Measurements from ENCODE around the gene VDR. TPM values are rescaled to one million over a fixed set of nuclear protein-coding genes. Genes with fewer than 3 reads are reported as not detected.

Gene VDR
- total RNA-seq, 3 donors from 2014 or later (not counting 1 experiment from before 2014, with no cell fraction given): 1.1 to 2.5 (median 1.6) TPM

- Mint-ChIP-seq H3K36me3 (no peaks in the 10 kb centered on the region), H3K9me3 (no peaks in the 10 kb centered on the region), H3K4me1 (peaks cover 66 to 78% of the 10 kb centered on the region in 2 donors), H3K27ac (peak overlapping the region; percentile 91 to 92), H3K4me3 (peak overlapping the region; percentile 72), H3K27me3 (ENCODE audit: low read depth in 2 of 2) (no peaks in the 10 kb centered on the region)
- Histone ChIP-seq H3K4me1 (ENCODE audit: control insufficient read depth, insufficient read depth, low read length) (peaks cover 81% of the 10 kb centered on the region), H3K4me3 (ENCODE audit: low read length) (no peak overlapping the region), H3K27ac (ENCODE audit: low read length) (no peak overlapping the region), H3K36me3 (ENCODE audit: control insufficient read depth, insufficient read depth, low read length) (peaks cover 32% of the 10 kb centered on the region), H3K27me3 (ENCODE audit: control insufficient read depth, insufficient read depth, low read length) (no peaks in the 10 kb centered on the region), H3K9me3 (ENCODE audit: control insufficient read depth, insufficient read depth, low read length) (no peaks in the 10 kb centered on the region)
- intact Hi-C loops (cut with micrococcal nuclease): no loop called here
- WGBS (ENCODE audit: insufficient coverage): 46% methylated on average over 7 of the region's 7 CpGs
- peak in 1 of 2 donors; percentile 17 for DNase-seq
- no peak for TF ChIP-seq CTCF (IDR thresholded peaks at IDR 0.05)
- ATAC-seq: peak in 2 of 3 donors; percentile 46 to 59
Measured at GRCh38 chr12:47801170-47801903, 103.5 kb downstream of the VDR start.

- Mint-ChIP-seq H3K36me3 (no peaks in the 10 kb centered on the region), H3K9me3 (no peaks in the 10 kb centered on the region), H3K27ac (peak overlapping the region; percentile 91 to 92), H3K4me1 (peaks cover 59 to 71% of the 10 kb centered on the region in 2 donors), H3K4me3 (no peak overlapping the region), H3K27me3 (ENCODE audit: low read depth in 2 of 2) (no peaks in the 10 kb centered on the region)
- no peaks in the 10 kb centered on the region for H3K9me3 ChIP-seq (ENCODE audit: control insufficient read depth, insufficient read depth, low read length)
- 97% methylated on average over 7 of the region's 7 CpGs for WGBS (ENCODE audit: insufficient coverage)
- H3K27me3 ChIP-seq (ENCODE audit: control insufficient read depth, insufficient read depth, low read length): no peaks in the 10 kb centered on the region
- H3K27ac ChIP-seq (ENCODE audit: low read length): no peak overlapping the region
- TF ChIP-seq CTCF (IDR thresholded peaks at IDR 0.05): no peak
- peaks cover 74% of the 10 kb centered on the region for H3K4me1 ChIP-seq (ENCODE audit: control insufficient read depth, insufficient read depth, low read length)
- no peak for DNase-seq
- no peak for ATAC-seq
- intact Hi-C loops (cut with micrococcal nuclease): no loop called here
- H3K36me3 ChIP-seq (ENCODE audit: control insufficient read depth, insufficient read depth, low read length): peaks cover 40% of the 10 kb centered on the region
- no peak overlapping the region for H3K4me3 ChIP-seq (ENCODE audit: low read length)
Measured at GRCh38 chr12:47800582-47800981, 104.2 kb downstream of the VDR start.

DNA sequence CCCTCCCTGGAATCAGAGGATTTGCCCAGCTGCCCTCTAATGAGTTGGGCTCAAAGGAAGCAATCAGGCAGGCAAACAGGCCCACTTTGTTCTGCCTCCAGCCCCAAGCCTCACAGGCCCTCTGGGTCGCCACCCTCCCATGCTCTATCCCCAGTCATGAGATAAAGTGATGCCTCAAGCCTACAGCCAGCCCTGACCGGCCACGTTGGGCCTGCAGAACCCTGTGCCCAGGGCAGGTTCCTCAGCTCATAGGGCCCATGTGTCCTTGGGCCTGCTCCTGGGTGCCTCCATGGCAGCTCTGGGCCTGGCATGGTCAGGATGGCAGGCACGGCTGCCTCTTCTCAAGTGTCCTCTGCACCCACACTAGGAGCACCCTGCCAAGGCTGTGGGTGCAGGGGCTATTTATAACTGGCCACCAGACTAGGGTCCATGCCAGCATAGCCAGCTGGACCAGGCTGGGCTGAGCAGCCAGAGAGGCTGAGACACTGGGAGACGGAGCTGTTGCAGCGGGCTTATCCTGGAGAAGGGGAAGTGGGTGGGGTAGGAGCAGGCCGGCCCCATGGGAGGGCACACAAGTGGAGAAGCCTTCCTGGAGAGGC, 105.3 kb downstream of the VDR start:
- Histone ChIP-seq H3K4me1 (ENCODE audit: control insufficient read depth, insufficient read depth, low read length) (peaks cover 63% of the 10 kb centered on the region), H3K36me3 (ENCODE audit: control insufficient read depth, insufficient read depth, low read length) (peaks cover 48% of the 10 kb centered on the region), H3K27me3 (ENCODE audit: control insufficient read depth, insufficient read depth, low read length) (no peaks in the 10 kb centered on the region), H3K9me3 (ENCODE audit: control insufficient read depth, insufficient read depth, low read length) (no peaks in the 10 kb centered on the region), H3K4me3 (ENCODE audit: low read length) (no peak overlapping the region), H3K27ac (ENCODE audit: low read length) (no peak overlapping the region)
- no peak for ATAC-seq
- DNase-seq: no peak
- H3K27ac Mint-ChIP-seq: peak overlapping the region in 1 of 2 donors; percentile 13
- H3K36me3 Mint-ChIP-seq: no peaks in the 10 kb centered on the region
- WGBS (ENCODE audit: insufficient coverage): 93% methylated on average over 7 of the region's 7 CpGs
- no peak overlapping the region for H3K4me3 Mint-ChIP-seq
- peaks cover 48 to 60% of the 10 kb centered on the region in 2 donors for H3K4me1 Mint-ChIP-seq
- intact Hi-C loops (cut with micrococcal nuclease): no loop called here
- no peaks in the 10 kb centered on the region for H3K9me3 Mint-ChIP-seq
- H3K27me3 Mint-ChIP-seq (ENCODE audit: low read depth in 2 of 2): no peaks in the 10 kb centered on the region
- TF ChIP-seq CTCF (IDR thresholded peaks at IDR 0.05): no peak

Measured in natural killer cell (primary cell).